GM19238 (cell line): ENCODE measurements around the gene LAMA3.
"Not testable (repeated sequence)": the region's sequence is repeated elsewhere in the genome, so short reads cannot be mapped to it uniquely, and the experiment has no call there.

Experiments
- DNase-seq: peaks from one replicate; pipeline ENCODE4 v3.0.0; 2011; ENCODE audit warnings: low spot score; ENCODE audit not compliant: insufficient read length

The LAMA3 gene

DNA sequence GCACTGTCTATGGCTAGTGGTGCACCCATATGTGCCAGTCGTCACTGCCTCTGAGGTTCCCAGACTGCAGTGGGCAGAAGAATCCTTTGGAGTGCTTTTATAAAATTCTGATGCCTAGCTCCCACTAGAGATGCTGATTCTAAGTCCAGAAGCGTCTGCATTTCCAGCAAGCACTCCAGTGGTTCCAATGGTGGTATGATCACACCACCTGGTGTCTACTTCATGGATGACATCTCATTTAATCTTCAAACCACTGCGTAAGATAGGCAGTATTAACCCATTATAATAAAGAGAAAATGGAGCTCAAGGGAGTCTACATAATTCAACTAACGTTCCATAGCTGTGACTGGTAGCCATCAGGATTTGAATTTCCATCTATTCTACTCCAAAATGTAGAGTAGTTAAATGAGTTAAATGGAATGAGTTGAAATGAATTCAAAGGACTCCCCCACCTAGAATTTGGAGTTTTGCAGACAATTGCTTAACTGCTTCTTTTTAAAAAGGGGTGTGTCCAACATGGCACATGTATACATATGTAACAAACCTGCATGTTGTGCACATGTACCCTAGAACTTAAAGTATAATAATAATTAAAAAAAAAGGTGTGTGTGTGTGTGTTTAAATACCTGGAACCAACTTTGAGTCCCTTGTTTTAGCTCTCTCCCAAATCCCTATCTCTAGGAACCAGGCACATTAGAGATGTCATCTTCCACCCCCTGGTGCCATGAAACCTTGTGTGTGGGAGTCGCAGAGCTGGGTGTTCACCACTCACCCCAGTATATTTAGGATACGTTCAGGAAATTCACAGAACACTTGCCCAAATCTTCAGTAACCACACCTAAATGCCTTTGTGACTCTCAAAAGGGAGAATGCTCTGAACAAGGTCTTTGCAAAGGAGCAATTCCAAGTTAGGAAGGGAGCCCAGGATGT, 14.1 kb downstream of the LAMA3 start:
- DNase-seq = no peak

- no peak for DNase-seq
Measured at GRCh38 chr18:23703987-23704384, 14.7 kb downstream of the LAMA3 start.

DNA sequence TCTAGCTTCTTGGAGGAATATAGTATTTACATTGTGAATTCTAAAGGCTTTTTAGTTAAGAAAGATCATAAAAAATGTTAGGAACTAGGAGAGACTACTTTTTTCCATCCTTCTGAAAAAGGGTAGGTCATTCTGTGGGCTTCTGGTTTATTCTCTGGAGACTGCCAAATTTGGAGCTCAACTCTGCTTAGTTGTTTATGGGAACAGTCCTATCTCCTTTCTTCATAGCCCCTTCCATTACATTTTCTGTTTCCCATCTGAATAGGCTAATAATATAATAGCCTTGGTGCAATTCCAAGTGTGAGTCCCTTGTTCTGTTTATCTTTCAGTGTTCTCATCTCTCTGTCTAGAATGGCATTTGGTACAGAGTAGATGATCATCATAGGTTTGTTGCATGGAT, 15.6 kb downstream of the LAMA3 start:
- no peak for DNase-seq

DNA sequence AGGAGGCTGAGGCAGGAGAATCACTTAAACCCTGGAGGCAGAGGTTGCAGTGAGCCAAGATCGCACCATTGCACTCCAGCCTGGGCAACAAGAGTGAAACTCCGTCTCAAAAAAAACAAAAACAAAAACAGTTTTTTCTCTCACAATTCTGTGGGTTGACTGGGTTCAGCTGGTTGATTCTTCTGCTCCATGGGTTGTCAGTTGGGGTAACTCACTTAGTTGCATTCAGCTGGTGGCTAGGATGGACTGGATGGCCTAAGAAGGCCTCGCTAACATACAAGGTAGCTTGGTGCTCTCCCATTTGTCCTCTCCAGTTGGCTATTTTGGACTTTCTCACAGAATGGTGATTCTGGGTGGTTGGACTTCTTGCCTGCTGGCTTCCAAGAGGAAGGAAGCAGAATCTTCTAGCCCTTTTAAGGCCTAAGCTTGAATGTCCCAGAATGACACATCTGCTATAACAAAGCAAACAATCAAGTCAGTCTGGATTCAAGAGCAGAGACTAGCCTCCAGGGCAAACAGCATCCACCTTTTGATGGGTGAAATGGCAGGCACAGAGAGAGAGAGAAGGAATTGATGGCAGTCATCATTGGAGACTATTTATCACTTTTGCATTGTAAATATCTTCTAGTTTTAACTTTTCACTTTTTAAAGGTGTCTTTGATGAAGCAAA, 17.9 kb downstream of the LAMA3 start:
- no peak for DNase-seq

DNA sequence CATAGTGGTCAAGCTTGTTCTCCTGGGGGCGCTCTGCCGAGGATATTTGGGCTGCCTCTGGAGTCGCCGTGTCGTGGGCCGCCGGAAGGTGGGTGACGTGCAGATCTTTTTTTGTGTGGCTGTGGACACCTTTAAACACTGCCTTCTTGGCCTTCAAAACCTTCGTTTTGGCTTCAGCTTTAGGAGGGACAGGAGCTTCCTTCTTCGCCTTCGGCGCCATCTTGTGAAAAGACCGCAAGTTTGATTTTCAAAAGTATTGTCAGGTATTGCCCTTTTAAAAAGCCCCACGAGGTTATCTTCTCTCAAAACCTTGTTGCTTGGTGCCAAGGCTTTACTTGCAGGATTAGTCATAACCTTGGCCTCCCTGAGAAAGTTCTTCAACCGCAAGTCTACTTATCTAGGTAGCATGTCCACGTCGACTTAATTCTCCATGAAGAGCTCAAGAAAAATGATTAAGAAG, 20.8 kb downstream of the LAMA3 start:
- DNase-seq = no peak

DNA sequence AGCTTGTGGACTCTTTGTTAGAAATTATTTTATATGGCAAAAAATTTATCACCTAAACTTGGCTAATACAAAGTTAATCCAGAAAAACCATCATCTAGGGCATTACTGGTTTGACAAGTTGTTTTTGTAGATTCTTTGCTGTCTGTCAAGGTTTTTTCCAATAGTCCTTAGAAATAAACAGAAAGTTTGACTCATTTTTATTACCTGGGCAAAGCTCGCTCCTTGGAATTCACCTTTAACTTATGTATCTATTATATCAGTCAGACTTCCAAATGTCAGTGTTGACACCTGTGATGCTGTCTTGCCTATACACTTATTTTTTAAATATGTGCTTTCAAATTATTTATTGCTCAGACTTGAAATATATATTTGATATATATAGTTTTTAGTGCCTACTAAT, 21.7 kb downstream of the LAMA3 start:
- no peak for DNase-seq

DNA sequence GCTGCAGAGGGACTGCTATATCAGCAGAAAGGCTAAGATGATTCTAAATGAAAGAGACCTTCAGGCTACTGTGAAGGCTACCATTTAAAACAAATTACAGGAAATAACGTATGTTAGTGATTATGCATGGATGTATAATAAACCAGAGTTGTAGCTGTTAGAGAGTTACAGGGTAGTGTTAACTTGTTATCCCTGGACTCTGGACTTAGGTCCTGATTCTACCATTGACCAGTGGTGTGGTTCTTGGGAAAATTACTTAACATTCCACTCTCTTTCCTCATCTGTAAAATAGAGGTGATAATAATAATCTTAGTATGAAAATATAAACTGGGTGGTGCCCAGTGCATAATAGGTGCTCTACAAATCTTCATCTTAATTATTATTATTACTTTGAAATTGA, 22.2 kb downstream of the LAMA3 start:
- no peak for DNase-seq

GRCh38 chr18:23712445-23712844, 23.2 kb downstream of the LAMA3 start:
- no peak for DNase-seq

DNA sequence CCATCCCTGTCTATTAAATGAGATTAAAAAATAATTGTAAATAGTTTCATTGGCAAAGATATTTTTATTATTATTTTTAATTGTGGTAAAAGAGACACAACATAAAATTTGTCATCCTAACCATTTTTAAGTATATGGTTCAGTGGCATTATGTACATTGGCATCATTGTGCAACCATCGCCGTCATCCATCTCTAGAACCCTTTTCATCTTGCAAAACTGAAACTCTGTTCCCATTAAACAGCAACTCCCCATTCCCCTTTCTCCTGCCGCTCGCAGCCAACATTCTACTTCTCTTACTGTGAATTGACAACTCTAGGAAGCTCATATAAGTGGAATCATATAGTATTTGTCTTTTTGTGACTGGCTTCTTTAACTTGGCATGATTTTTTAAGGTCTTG, 25.3 kb downstream of the LAMA3 start:
- DNase-seq = no peak

DNA sequence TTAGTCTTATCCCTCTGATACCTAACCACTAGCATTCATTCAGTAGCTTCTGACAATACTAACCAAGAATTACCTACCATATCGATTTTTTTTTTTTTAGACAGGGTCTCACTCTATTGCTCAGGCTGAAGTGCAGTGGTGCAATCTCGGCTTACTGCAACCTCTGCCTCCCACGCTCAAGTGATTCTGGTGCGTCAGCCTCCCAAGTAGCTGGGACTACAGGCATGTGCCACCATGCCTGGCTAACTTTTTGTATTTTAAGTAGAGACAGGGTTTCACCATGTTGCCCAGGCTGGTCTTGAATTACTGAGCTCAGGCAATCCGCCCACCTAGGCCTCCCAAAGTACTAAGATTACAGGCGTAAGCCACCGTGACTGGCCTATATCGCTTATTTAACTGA, 26.8 kb downstream of the LAMA3 start:
- not testable (repeated sequence) for DNase-seq

GRCh38 chr18:23716516-23716915, 27.3 kb downstream of the LAMA3 start:
- no peak for DNase-seq

- no peak for DNase-seq
Measured at GRCh38 chr18:23716966-23717365, 27.7 kb downstream of the LAMA3 start.

GRCh38 chr18:23718243-23718720, 29.0 kb downstream of the LAMA3 start:
- no peak for DNase-seq

DNA sequence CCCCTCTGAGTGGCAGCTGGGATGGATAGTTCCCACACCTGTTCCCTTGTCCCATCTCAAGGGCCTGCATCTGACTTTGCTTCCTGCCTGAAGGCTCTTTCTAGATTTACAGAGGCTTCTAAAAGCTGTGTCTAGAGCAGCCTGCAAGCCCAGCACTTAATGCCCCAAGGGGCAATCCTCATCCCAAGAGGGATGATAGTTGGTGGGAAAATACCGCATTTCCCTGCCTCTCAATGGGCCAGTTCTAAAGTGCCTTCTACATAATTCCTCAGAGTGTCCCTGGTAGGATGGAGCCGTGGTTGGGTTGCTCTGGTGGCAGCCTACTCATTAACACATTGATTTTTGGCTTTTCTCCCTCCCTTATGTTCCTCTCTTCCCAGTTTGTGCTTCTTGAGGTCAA, 29.5 kb downstream of the LAMA3 start:
- DNase-seq = no peak

DNA sequence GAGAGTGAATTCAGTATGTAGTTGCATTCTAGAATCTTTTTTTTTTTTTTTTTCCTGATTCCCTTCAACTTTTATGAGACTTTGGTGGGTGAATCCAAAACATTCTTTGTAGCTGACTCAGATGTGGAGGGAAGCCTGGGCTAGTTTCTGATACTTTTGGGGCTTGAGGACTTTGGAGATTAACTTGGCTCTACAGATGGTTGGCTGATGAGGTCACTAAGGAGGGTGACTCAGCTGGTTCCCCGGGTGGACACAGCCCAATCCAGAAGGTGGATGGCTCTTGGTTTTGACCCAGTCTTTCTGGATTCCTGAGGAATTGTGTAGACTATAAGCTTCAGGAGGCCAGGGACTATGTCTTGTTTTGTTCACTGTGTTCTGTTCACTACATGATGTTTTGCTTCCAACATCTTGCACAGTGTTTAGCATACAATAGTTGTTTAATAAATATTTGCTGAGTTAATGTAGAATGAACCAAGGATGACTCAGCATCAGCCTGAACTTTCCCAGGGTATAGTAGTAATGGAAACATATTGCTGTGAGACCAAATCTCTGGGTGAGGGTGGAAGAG, 30.5 kb downstream of the LAMA3 start:
- no peak for DNase-seq

GRCh38 chr18:23721696-23722480, 32.6 kb downstream of the LAMA3 start:
- DNase-seq = no peak

DNA sequence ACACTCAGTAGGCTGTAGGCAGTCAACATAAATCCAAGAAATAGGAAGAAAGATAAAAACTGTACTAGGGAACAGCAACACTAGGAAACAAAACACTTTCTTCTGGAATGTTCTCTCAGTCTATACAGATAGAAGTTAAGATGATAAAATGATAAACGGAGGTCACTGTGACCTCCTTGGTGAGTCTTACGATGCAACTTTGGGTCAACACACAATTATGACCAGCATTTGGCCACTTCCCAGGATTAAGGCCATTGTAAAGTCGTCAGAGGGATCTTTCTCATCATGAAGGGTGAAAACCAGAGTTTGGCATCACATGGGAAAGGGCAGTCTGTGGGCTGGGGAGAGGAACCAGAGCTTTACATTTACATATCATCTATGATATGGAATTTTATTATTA, 33.4 kb downstream of the LAMA3 start:
- DNase-seq = no peak

DNA sequence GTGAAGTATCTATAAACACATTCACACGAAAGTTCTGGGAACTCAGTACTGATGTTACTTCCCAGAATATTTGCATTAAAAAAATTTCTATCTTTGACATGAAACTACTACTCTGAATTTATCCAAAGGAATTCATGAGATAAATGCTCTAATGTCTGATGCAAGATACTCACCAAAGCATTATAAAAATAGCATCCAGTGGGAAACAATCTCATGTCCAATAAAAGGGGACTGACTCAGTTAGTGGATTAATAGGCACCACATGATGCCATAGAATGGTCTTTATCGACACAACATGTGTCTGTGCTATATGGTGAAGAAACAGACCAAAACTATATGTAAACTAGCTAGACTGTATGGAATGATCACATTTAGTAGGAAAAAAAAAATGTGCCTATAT, 33.9 kb downstream of the LAMA3 start:
- no peak for DNase-seq

DNA sequence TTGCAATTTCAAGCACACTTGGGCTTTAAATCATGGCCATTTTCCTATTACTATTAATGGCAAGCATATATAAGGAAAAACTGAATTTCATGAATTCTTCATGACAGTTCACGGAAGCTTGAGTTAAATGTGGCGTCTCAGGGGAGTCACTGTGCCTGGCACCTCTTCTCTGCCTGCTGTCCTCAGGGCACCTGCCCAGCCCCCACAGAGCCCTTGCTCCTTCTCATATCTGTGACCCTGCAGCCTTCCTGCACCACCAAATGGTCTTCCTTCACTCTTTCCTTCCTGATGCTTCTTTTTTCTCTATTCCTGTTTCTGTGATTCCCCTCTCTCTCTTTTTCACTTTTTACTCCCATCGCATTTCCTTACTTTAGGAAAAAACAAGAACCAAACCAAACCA, 35.4 kb downstream of the LAMA3 start:
- DNase-seq = no peak

- DNase-seq = no peak
Measured at GRCh38 chr18:23725351-23725750, 36.1 kb downstream of the LAMA3 start.
